Inflammatory macrophage treated with lipopolysaccharide for 4 hours (primary cell): Measurements from ENCODE around the gene RACK1.
"Not testable (repeated sequence)": the region's sequence is repeated elsewhere in the genome, so short reads cannot be mapped to it uniquely, and the experiment has no call there.

ENCODE experiments used
- DNase-seq: peaks from one replicate; pipeline ENCODE4 v3.0.0-alpha.2; 2020

Gene RACK1

GRCh38 chr5:181243564-181244343 is at the start of gene RACK1:
Gene RACK1 (minus strand): TSS chr5:181243906. CDS start chr5:181243800, 106 bp downstream.
- DNase-seq = peak; percentile 86

GRCh38 chr5:181287331-181287730 is 43.6 kb upstream of the RACK1 start:
- not testable (repeated sequence) for DNase-seq

GRCh38 chr5:181285962-181286705 is 42.4 kb upstream of the RACK1 start:
- not testable (repeated sequence) for DNase-seq

GRCh38 chr5:181283841-181284755 is 40.4 kb upstream of the RACK1 start:
- not testable (repeated sequence) for DNase-seq

- DNase-seq = no peak
Observed at GRCh38 chr5:181283347-181283746, 39.6 kb upstream of the RACK1 start.

- no peak for DNase-seq
Observed at GRCh38 chr5:181282874-181283273, 39.2 kb upstream of the RACK1 start.

- DNase-seq = not testable (repeated sequence)
Observed at GRCh38 chr5:181282415-181282814, 38.7 kb upstream of the RACK1 start.

- no peak for DNase-seq
Observed at GRCh38 chr5:181281984-181282316, 38.2 kb upstream of the RACK1 start.

- DNase-seq = no peak
Observed at GRCh38 chr5:181281077-181281983, 37.6 kb upstream of the RACK1 start.

GRCh38 chr5:181280251-181280762 is 36.6 kb upstream of the RACK1 start:
- no peak for DNase-seq

GRCh38 chr5:181273433-181273744 is 29.7 kb upstream of the RACK1 start:
- peak; percentile 26 for DNase-seq

GRCh38 chr5:181271081-181271480 is 27.4 kb upstream of the RACK1 start:
- DNase-seq = no peak

GRCh38 chr5:181267907-181268306 is 24.2 kb upstream of the RACK1 start:
- not testable (repeated sequence) for DNase-seq

- DNase-seq = not testable (repeated sequence)
Observed at GRCh38 chr5:181267291-181267904, 23.7 kb upstream of the RACK1 start.

- no peak for DNase-seq
Observed at GRCh38 chr5:181265092-181265671, 21.5 kb upstream of the RACK1 start.

- DNase-seq = no peak
Observed at GRCh38 chr5:181263633-181264032, 19.9 kb upstream of the RACK1 start.

GRCh38 chr5:181261320-181262049 is 17.8 kb upstream of the RACK1 start:
- DNase-seq = peak; percentile 69

GRCh38 chr5:181260720-181261319 is 17.1 kb upstream of the RACK1 start, which contains the start of gene TRIM52:
Gene TRIM52 (minus strand): TSS chr5:181261143. CDS start chr5:181260813, 330 bp downstream.
- DNase-seq = peak; percentile 92

GRCh38 chr5:181259974-181260719 is 16.4 kb upstream of the RACK1 start:
- no peak for DNase-seq
